Central memory CD8-positive, alpha-beta T cell (primary cell): ENCODE measurements around the gene ATP6AP1.
"Not testable (repeated sequence)": the region's sequence is repeated elsewhere in the genome, so short reads cannot be mapped to it uniquely, and the experiment has no call there.

Experiments used
- ATAC-seq: fragments of 150-1000 bp; cut with Tn5 transposase; replicated peaks from 2 replicates; pipeline ENCODE4 v1.10.0; 2022; ENCODE audit warnings: mild to moderate bottlenecking, moderate FRiP score, moderate number of reproducible peaks; ENCODE audit not compliant: poor library complexity, severe bottlenecking; ENCODE audit errors: extremely low read depth
- DNase-seq, 2 donors: peaks; one replicate each; pipeline ENCODE4 v3.0.0; 2021; ENCODE audit warnings: low spot score in 2 of 2
- H3K27ac Mint-ChIP-seq: one replicate; pipeline ENCODE4 v1.8.0; 2022; ENCODE audit warnings: low read depth, mild to moderate bottlenecking, moderate library complexity, mixed read lengths
- H3K27me3 Mint-ChIP-seq: one replicate; pipeline ENCODE4 v1.8.0; 2022; ENCODE audit warnings: mixed read lengths
- H3K36me3 Mint-ChIP-seq: one replicate; pipeline ENCODE4 v1.8.0; 2022; ENCODE audit warnings: mild to moderate bottlenecking, moderate library complexity, mixed read lengths; ENCODE audit not compliant: insufficient read depth
- H3K4me1 Mint-ChIP-seq: one replicate; pipeline ENCODE4 v1.8.0; 2022; ENCODE audit warnings: mixed read lengths
- H3K4me3 Mint-ChIP-seq: one replicate; pipeline ENCODE4 v1.8.0; 2022; ENCODE audit warnings: mild to moderate bottlenecking, moderate library complexity, mixed read lengths
- H3K9me3 Mint-ChIP-seq: one replicate; pipeline ENCODE4 v1.8.0; 2022; ENCODE audit warnings: mixed read lengths

Gene ATP6AP1

GRCh38 chrX:154428176-154429171, at the start of gene ATP6AP1:
Gene ATP6AP1 (plus strand): TSS chrX:154428677. CDS start chrX:154428693, 16 bp downstream.
- peak; percentile 98 for ATAC-seq

GRCh38 chrX:154378799-154379568, 49.5 kb upstream of the ATP6AP1 start, which contains the start of gene EMD:
Gene EMD (plus strand): TSS chrX:154379295. CDS start chrX:154379485, 190 bp downstream.
- Mint-ChIP-seq H3K27ac (peak within 1 kb of the TSS; percentile 92), H3K4me3 (peak within 1 kb of the TSS; percentile 83), H3K27me3 (no peaks in the 10 kb centered on the region), H3K36me3 (peaks cover 25% of the 10 kb centered on the region), H3K4me1 (peaks cover 17% of the 10 kb centered on the region), H3K9me3 (no peaks in the 10 kb centered on the region)
- DNase-seq (peak; percentile 81 to 97), ATAC-seq (peak; percentile 84)

More at GRCh38 chrX:154428176-154429171, at the start of gene ATP6AP1:
- peak; percentile 65 to 80 for DNase-seq
- peaks cover 6% of the 10 kb centered on the region for H3K36me3 Mint-ChIP-seq
- H3K27me3 Mint-ChIP-seq, result no peaks in the 10 kb centered on the region
- H3K4me3 Mint-ChIP-seq, result peak within 1 kb of the TSS; percentile 77
- H3K4me1 Mint-ChIP-seq, result peaks cover 25% of the 10 kb centered on the region
- no peaks in the 10 kb centered on the region for H3K9me3 Mint-ChIP-seq
- peak within 1 kb of the TSS; percentile 78 for H3K27ac Mint-ChIP-seq

- Mint-ChIP-seq H3K27me3 (no peaks in the 10 kb centered on the region), H3K36me3 (peaks cover 25% of the 10 kb centered on the region), H3K4me3 (peak overlapping the region; percentile 83), H3K4me1 (peaks cover 17% of the 10 kb centered on the region), H3K9me3 (no peaks in the 10 kb centered on the region), H3K27ac (peak overlapping the region; percentile 92)
- DNase-seq (no peak), ATAC-seq (no peak)
Measured at GRCh38 chrX:154379569-154379951, 48.9 kb upstream of the ATP6AP1 start.

- DNase-seq, result no peak
- Mint-ChIP-seq H3K27me3 (no peaks in the 10 kb centered on the region), H3K4me1 (peaks cover 17% of the 10 kb centered on the region), H3K27ac (peak overlapping the region; percentile 92), H3K4me3 (peak overlapping the region; percentile 83), H3K36me3 (peaks cover 25% of the 10 kb centered on the region), H3K9me3 (no peaks in the 10 kb centered on the region)
- ATAC-seq, result no peak
Measured at GRCh38 chrX:154380153-154380552, 48.3 kb upstream of the ATP6AP1 start.

GRCh38 chrX:154380787-154381186, 47.7 kb upstream of the ATP6AP1 start:
- ATAC-seq, result no peak
- peak overlapping the region; percentile 83 for H3K4me3 Mint-ChIP-seq

GRCh38 chrX:154381271-154381670, 47.2 kb upstream of the ATP6AP1 start:
- no peaks in the 10 kb centered on the region for H3K27me3 Mint-ChIP-seq
- H3K9me3 Mint-ChIP-seq, result no peaks in the 10 kb centered on the region
- H3K4me3 Mint-ChIP-seq, result peak overlapping the region; percentile 83
- H3K27ac Mint-ChIP-seq, result peak overlapping the region; percentile 92
- no peak for ATAC-seq
- peaks cover 17% of the 10 kb centered on the region for H3K4me1 Mint-ChIP-seq
- DNase-seq, result no peak
- peaks cover 25% of the 10 kb centered on the region for H3K36me3 Mint-ChIP-seq

More at GRCh38 chrX:154380787-154381186, 47.7 kb upstream of the ATP6AP1 start:
- H3K36me3 Mint-ChIP-seq, result peaks cover 25% of the 10 kb centered on the region
- no peak for DNase-seq
- H3K9me3 Mint-ChIP-seq, result no peaks in the 10 kb centered on the region
- peaks cover 17% of the 10 kb centered on the region for H3K4me1 Mint-ChIP-seq
- no peaks in the 10 kb centered on the region for H3K27me3 Mint-ChIP-seq
- peak overlapping the region; percentile 92 for H3K27ac Mint-ChIP-seq

GRCh38 chrX:154382483-154383069, 45.9 kb upstream of the ATP6AP1 start:
- Mint-ChIP-seq H3K4me3 (no peak overlapping the region), H3K9me3 (no peaks in the 10 kb centered on the region), H3K36me3 (peaks cover 23% of the 10 kb centered on the region), H3K27me3 (no peaks in the 10 kb centered on the region), H3K4me1 (peaks cover 17% of the 10 kb centered on the region), H3K27ac (no peak overlapping the region)
- DNase-seq (no peak), ATAC-seq (no peak)

GRCh38 chrX:154383359-154384283, 44.9 kb upstream of the ATP6AP1 start:
- H3K4me1 Mint-ChIP-seq, result peaks cover 17% of the 10 kb centered on the region
- no peaks in the 10 kb centered on the region for H3K9me3 Mint-ChIP-seq
- DNase-seq (no peak), ATAC-seq (no peak)
- H3K4me3 Mint-ChIP-seq, result no peak overlapping the region
- no peak overlapping the region for H3K27ac Mint-ChIP-seq
- H3K27me3 Mint-ChIP-seq, result no peaks in the 10 kb centered on the region
- peaks cover 21% of the 10 kb centered on the region for H3K36me3 Mint-ChIP-seq

- Mint-ChIP-seq H3K4me1 (peaks cover 17% of the 10 kb centered on the region), H3K27ac (no peak overlapping the region), H3K36me3 (peaks cover 17% of the 10 kb centered on the region), H3K9me3 (no peaks in the 10 kb centered on the region), H3K27me3 (no peaks in the 10 kb centered on the region), H3K4me3 (no peak overlapping the region)
- DNase-seq (no peak), ATAC-seq (no peak)
Measured at GRCh38 chrX:154384284-154384892, 44.1 kb upstream of the ATP6AP1 start.

- ATAC-seq, result peak; percentile 37
- not testable (repeated sequence) for H3K27me3 Mint-ChIP-seq, H3K27ac Mint-ChIP-seq, H3K9me3 Mint-ChIP-seq, H3K4me3 Mint-ChIP-seq, DNase-seq, H3K4me1 Mint-ChIP-seq, H3K36me3 Mint-ChIP-seq
Measured at GRCh38 chrX:154388094-154388493, 40.4 kb upstream of the ATP6AP1 start.

GRCh38 chrX:154388649-154389048, 39.8 kb upstream of the ATP6AP1 start:
- not testable (repeated sequence) for H3K27me3 Mint-ChIP-seq, H3K4me3 Mint-ChIP-seq, H3K4me1 Mint-ChIP-seq, H3K27ac Mint-ChIP-seq, H3K9me3 Mint-ChIP-seq, H3K36me3 Mint-ChIP-seq, DNase-seq
- peak; percentile 24 for ATAC-seq
